Duodenal mucosa (tissue), 2 donors: ENCODE results near the gene CACNA1H.

Source experiments
- H3K27ac ChIP-seq: one replicate; pipeline ENCODE4 v1.7.0; 2013; ENCODE audit warnings: low read depth, low read length
- H3K27me3 ChIP-seq, 2 donors: one replicate each; pipeline ENCODE4 v1.7.0; 2013; ENCODE audit warnings: low read length in 2 of 2, control low read depth in 1 of 2; ENCODE audit not compliant: insufficient read depth in 2 of 2, control insufficient read depth in 1 of 2
- H3K36me3 ChIP-seq, 2 donors: one replicate each; pipeline ENCODE4 v1.7.0; 2013; ENCODE audit warnings: low read length in 2 of 2, control low read depth in 1 of 2; ENCODE audit not compliant: insufficient read depth in 2 of 2, control insufficient read depth in 1 of 2
- H3K4me1 ChIP-seq, 2 donors: one replicate each; pipeline ENCODE4 v1.7.0; 2013; ENCODE audit warnings: low read length in 2 of 2, control low read depth in 1 of 2; ENCODE audit not compliant: insufficient read depth in 2 of 2, control insufficient read depth in 1 of 2
- H3K4me3 ChIP-seq, 2 donors: one replicate each; pipeline ENCODE4 v1.7.0; 2013; ENCODE audit warnings: low read length in 2 of 2, low read depth in 1 of 2
- H3K9ac ChIP-seq, 2 donors: one replicate each; pipeline ENCODE4 v1.7.0; 2013; ENCODE audit warnings: low read length in 2 of 2, low read depth in 1 of 2
- H3K9me3 ChIP-seq, 2 donors: one replicate each; pipeline ENCODE4 v1.7.0; 2013; ENCODE audit warnings: low read length in 2 of 2, control low read depth in 1 of 2; ENCODE audit not compliant: control insufficient read depth in 1 of 2

The CACNA1H gene

DNA sequence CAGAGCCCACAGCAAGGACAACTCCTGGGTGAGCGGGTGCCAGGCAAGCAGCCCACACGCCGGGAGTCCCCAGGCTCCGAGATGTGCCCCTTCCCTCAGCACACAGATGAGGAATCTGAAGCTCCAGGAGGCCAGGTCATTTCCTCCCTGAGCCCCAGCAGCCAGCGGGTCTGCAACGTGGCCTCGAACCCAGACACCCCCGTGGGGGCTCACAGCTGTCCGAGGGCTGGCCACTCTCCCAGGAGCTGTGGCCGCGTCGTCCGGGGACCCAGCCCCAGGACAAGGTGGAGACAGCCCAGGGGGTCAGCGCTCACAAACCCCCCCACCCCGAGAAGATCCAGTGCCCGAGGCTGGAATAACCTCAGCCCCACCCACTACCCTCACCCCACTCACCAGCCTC is 39.4 kb upstream of the CACNA1H start:
- H3K27me3 ChIP-seq = peaks cover 9 to 23% of the 10 kb centered on the region in 2 donors
- H3K9me3 ChIP-seq = no peaks in the 10 kb centered on the region
- H3K4me1 ChIP-seq = no peaks in the 10 kb centered on the region
- no peak overlapping the region for H3K9ac ChIP-seq
- H3K27ac ChIP-seq = no peak overlapping the region
- H3K4me3 ChIP-seq = no peak overlapping the region
- no peaks in the 10 kb centered on the region for H3K36me3 ChIP-seq

- H3K36me3 ChIP-seq = no peaks in the 10 kb centered on the region
- H3K9ac ChIP-seq = no peak overlapping the region
- H3K27me3 ChIP-seq = peaks cover 6 to 18% of the 10 kb centered on the region in 2 donors
- no peaks in the 10 kb centered on the region for H3K4me1 ChIP-seq
- H3K4me3 ChIP-seq = no peak overlapping the region
- no peaks in the 10 kb centered on the region for H3K9me3 ChIP-seq
- H3K27ac ChIP-seq = no peak overlapping the region
Observed at GRCh38 chr16:1113889-1114526, 38.9 kb upstream of the CACNA1H start.

GRCh38 chr16:1116693-1117077 is 36.2 kb upstream of the CACNA1H start:
- Histone ChIP-seq H3K4me1 (no peaks in the 10 kb centered on the region), H3K9me3 (no peaks in the 10 kb centered on the region), H3K36me3 (no peaks in the 10 kb centered on the region), H3K9ac (no peak overlapping the region), H3K27ac (no peak overlapping the region), H3K4me3 (no peak overlapping the region), H3K27me3 (peaks cover 0 to 3% of the 10 kb centered on the region in 2 donors)

- Histone ChIP-seq H3K36me3 (no peaks in the 10 kb centered on the region), H3K9me3 (no peaks in the 10 kb centered on the region), H3K27ac (no peak overlapping the region), H3K4me1 (no peaks in the 10 kb centered on the region), H3K4me3 (no peak overlapping the region), H3K9ac (no peak overlapping the region), H3K27me3 (no peaks in the 10 kb centered on the region)
Observed at GRCh38 chr16:1117176-1117900, 35.6 kb upstream of the CACNA1H start.

GRCh38 chr16:1117926-1118325 is 35.0 kb upstream of the CACNA1H start:
- no peak overlapping the region for H3K27ac ChIP-seq
- H3K27me3 ChIP-seq = no peaks in the 10 kb centered on the region
- no peak overlapping the region for H3K4me3 ChIP-seq

GRCh38 chr16:1119129-1119528 is 33.8 kb upstream of the CACNA1H start:
- H3K36me3 ChIP-seq = no peaks in the 10 kb centered on the region
- no peak overlapping the region for H3K27ac ChIP-seq
- no peak overlapping the region for H3K9ac ChIP-seq
- no peaks in the 10 kb centered on the region for H3K27me3 ChIP-seq
- no peaks in the 10 kb centered on the region for H3K9me3 ChIP-seq
- H3K4me1 ChIP-seq = no peaks in the 10 kb centered on the region
- H3K4me3 ChIP-seq = no peak overlapping the region

More at GRCh38 chr16:1117926-1118325, 35.0 kb upstream of the CACNA1H start:
- no peaks in the 10 kb centered on the region for H3K4me1 ChIP-seq
- no peak overlapping the region for H3K9ac ChIP-seq
- H3K36me3 ChIP-seq = no peaks in the 10 kb centered on the region
- H3K9me3 ChIP-seq = no peaks in the 10 kb centered on the region

- Histone ChIP-seq H3K27ac (no peak overlapping the region), H3K4me1 (no peaks in the 10 kb centered on the region), H3K27me3 (no peaks in the 10 kb centered on the region)
Observed at GRCh38 chr16:1119766-1120576, 32.9 kb upstream of the CACNA1H start.

GRCh38 chr16:1120577-1120941 is 32.3 kb upstream of the CACNA1H start:
- Histone ChIP-seq H3K9me3 (no peaks in the 10 kb centered on the region), H3K27ac (no peak overlapping the region), H3K4me1 (no peaks in the 10 kb centered on the region), H3K9ac (no peak overlapping the region), H3K36me3 (no peaks in the 10 kb centered on the region), H3K27me3 (no peaks in the 10 kb centered on the region), H3K4me3 (no peak overlapping the region)

More at GRCh38 chr16:1119766-1120576, 32.9 kb upstream of the CACNA1H start:
- no peak overlapping the region for H3K4me3 ChIP-seq
- H3K9me3 ChIP-seq = no peaks in the 10 kb centered on the region
- H3K9ac ChIP-seq = no peak overlapping the region
- no peaks in the 10 kb centered on the region for H3K36me3 ChIP-seq

- H3K27ac ChIP-seq = no peak overlapping the region
- H3K4me1 ChIP-seq = no peaks in the 10 kb centered on the region
- H3K9me3 ChIP-seq = no peaks in the 10 kb centered on the region
- no peaks in the 10 kb centered on the region for H3K36me3 ChIP-seq
- H3K4me3 ChIP-seq = no peak overlapping the region
- H3K9ac ChIP-seq = no peak overlapping the region
- H3K27me3 ChIP-seq = no peaks in the 10 kb centered on the region
Observed at GRCh38 chr16:1121009-1121408, 31.9 kb upstream of the CACNA1H start.
